Measurements from ENCODE around the gene CEBPZ. TPM values are rescaled to one million over a fixed set of nuclear protein-coding genes. Genes with fewer than 3 reads are reported as not detected.
"Not testable (repeated sequence)": the region's sequence is repeated elsewhere in the genome, so short reads cannot be mapped to it uniquely, and the experiment has no call there.

CEBPZ gene
- total RNA-seq, 4 donors from 2014 or later, result 13.9 to 47.5 (median 33.7) TPM

- 91 to 94% methylated on average over 3 of the region's 3 CpGs for WGBS, 2 donors
- Histone ChIP-seq H3K4me3 (no peak overlapping the region), H3K36me3 (peaks cover 8 to 29% (median 8%) of the 10 kb centered on the region in 3 donors), H3K4me1 (peaks cover 9 to 67% (median 24%) of the 10 kb centered on the region in 3 donors), H3K9me3 (no peaks in the 10 kb centered on the region), H3K27ac (no peak overlapping the region), H3K27me3 (no peaks in the 10 kb centered on the region)
- intact Hi-C loops (cut with DNase I), result no loop called here
- TF ChIP-seq CTCF (IDR thresholded peaks at IDR 0.05), result no peak
- TF ChIP-seq POLR2A (IDR thresholded peaks at IDR 0.05), result no peak
- DNase-seq, result no peak
Measured at GRCh38 chr2:37228788-37229187, 2.6 kb downstream of the CEBPZ start.

GRCh38 chr2:37226863-37227262 is 4.5 kb downstream of the CEBPZ start:
- WGBS, 2 donors, result 90 to 98% methylated on average over 4 of the region's 4 CpGs
- Histone ChIP-seq H3K27ac (no peak overlapping the region), H3K36me3 (peaks cover 8 to 49% (median 8%) of the 10 kb centered on the region in 3 donors), H3K9me3 (no peaks in the 10 kb centered on the region), H3K4me3 (no peak overlapping the region), H3K4me1 (peaks cover 0 to 52% (median 14%) of the 10 kb centered on the region in 3 donors), H3K27me3 (no peaks in the 10 kb centered on the region)
- no peak for TF ChIP-seq POLR2A (IDR thresholded peaks at IDR 0.05)
- intact Hi-C loops (cut with DNase I), result no loop called here
- no peak for DNase-seq

GRCh38 chr2:37225129-37225528 is 6.3 kb downstream of the CEBPZ start:
- H3K27me3 ChIP-seq; H3K4me3 ChIP-seq; H3K9me3 ChIP-seq; H3K27ac ChIP-seq; DNase-seq; intact Hi-C loops (cut with DNase I): not testable (repeated sequence)
- 40% methylated on average over 1 of the region's 2 CpGs; no CpG with 5 or more reads in 1 of the 2 donors for WGBS, 2 donors
- Histone ChIP-seq H3K4me1 (peaks cover 0 to 46% (median 9%) of the 10 kb centered on the region in 3 donors), H3K36me3 (peaks cover 8 to 66% (median 18%) of the 10 kb centered on the region in 3 donors)

- no peak overlapping the region for H3K4me3 ChIP-seq
- peaks cover 8 to 77% (median 18%) of the 10 kb centered on the region in 3 donors for H3K36me3 ChIP-seq
- H3K27me3 ChIP-seq, result no peaks in the 10 kb centered on the region
- no peak overlapping the region for H3K27ac ChIP-seq
- H3K4me1 ChIP-seq, result peaks cover 0 to 45% (median 7%) of the 10 kb centered on the region in 3 donors
- intact Hi-C loops (cut with DNase I), result no loop called here
- no peak for TF ChIP-seq CTCF (IDR thresholded peaks at IDR 0.05)
- no peak for TF ChIP-seq POLR2A (IDR thresholded peaks at IDR 0.05)
- H3K9me3 ChIP-seq, result no peaks in the 10 kb centered on the region
- DNase-seq, result no peak
- 75 to 95% methylated on average over 1 of the region's 1 CpG for WGBS, 2 donors
Measured at GRCh38 chr2:37224063-37224462, 7.3 kb downstream of the CEBPZ start.

- Histone ChIP-seq H3K4me3 (no peak overlapping the region), H3K4me1 (peaks cover 0 to 50% (median 10%) of the 10 kb centered on the region in 3 donors), H3K27me3 (no peaks in the 10 kb centered on the region), H3K27ac (no peak overlapping the region), H3K9me3 (no peaks in the 10 kb centered on the region), H3K36me3 (peaks cover 6 to 76% (median 16%) of the 10 kb centered on the region in 3 donors)
- intact Hi-C loops (cut with DNase I), result no loop called here
- WGBS, 2 donors, result 94 to 95% methylated on average over 4 of the region's 4 CpGs
- no peak for DNase-seq
- TF ChIP-seq POLR2A (IDR thresholded peaks at IDR 0.05) (no peak), CTCF (IDR thresholded peaks at IDR 0.05) (no peak)
Measured at GRCh38 chr2:37223131-37223530, 8.3 kb downstream of the CEBPZ start.

GRCh38 chr2:37219046-37219445 is 12.3 kb downstream of the CEBPZ start:
- peaks cover 0 to 96% (median 9%) of the 10 kb centered on the region in 3 donors for H3K36me3 ChIP-seq
- H3K27me3 ChIP-seq, result no peaks in the 10 kb centered on the region
- H3K9me3 ChIP-seq, result no peaks in the 10 kb centered on the region
- no peak for DNase-seq
- H3K4me1 ChIP-seq, result peaks cover 6 to 36% (median 12%) of the 10 kb centered on the region in 3 donors
- no peak for TF ChIP-seq POLR2A (IDR thresholded peaks at IDR 0.05)
- TF ChIP-seq CTCF (IDR thresholded peaks at IDR 0.05), result no peak
- H3K27ac ChIP-seq, result peak overlapping the region in 3 of 4 donors; percentile 66 to 77 (median 66)
- WGBS, 2 donors, result 31 to 58% methylated on average over 4 of the region's 4 CpGs
- H3K4me3 ChIP-seq, result no peak overlapping the region
- intact Hi-C loops (cut with DNase I), result no loop called here

Measured in esophagus squamous epithelium (tissue), 5 donors.